Esophagus squamous epithelium (tissue), 4 donors: ENCODE data around the gene AIG1.

Source experiments
- CTCF ChIP-seq, 6 experiments: fragments of 450-650 bp in 4 of 6; fragments of 200-600 bp in 2 of 6; sonication (generic) in 2 of 6; IDR thresholded peaks; one replicate each; pipeline ENCODE4 v1.5.1; 2016 to 2019; ENCODE audit warnings: antibody characterized with exemption in 6 of 6, mild to moderate bottlenecking in 4 of 6, moderate library complexity in 4 of 6
- POLR2A ChIP-seq, 4 donors: fragments of 450-650 bp; IDR thresholded peaks; one replicate each; pipeline ENCODE4 v1.6.1; 2017; ENCODE audit warnings: antibody characterized with exemption in 4 of 4, mild to moderate bottlenecking in 4 of 4, moderate library complexity in 3 of 4

- TF ChIP-seq CTCF (IDR thresholded peaks at IDR 0.05): no peak
- no peak for TF ChIP-seq POLR2A (IDR thresholded peaks at IDR 0.05)
Observed at GRCh38 chr6:143090314-143091044, 29.8 kb downstream of the AIG1 start.
